Keratinocyte (primary cell): ENCODE results near the gene RPL13A. TPM values are rescaled to one million over a fixed set of nuclear protein-coding genes. Genes with fewer than 3 reads are reported as not detected.

ENCODE experiments used
- DNase-seq: peaks from one replicate; pipeline ENCODE4 v3.0.0-alpha.2; 2011; ENCODE audit warnings: low read depth, missing footprints, low spot score
- FAIRE-seq: peaks from 2 replicates; lab custom pipeline; 2011; peaks lifted over from hg19 to GRCh38; lab: Jason Lieb, UNC
- H2AFZ ChIP-seq: 2 replicates; pipeline ENCODE4 v1.6.0; 2012; ENCODE audit warnings: low read length, control low read depth, inconsistent platforms; ENCODE audit not compliant: control insufficient read depth
- H3K27ac ChIP-seq: 2 replicates; pipeline ENCODE4 v1.5.1; 2011; ENCODE audit warnings: low read length; ENCODE audit not compliant: control insufficient read depth, insufficient read depth
- H3K27me3 ChIP-seq: 3 replicates; pipeline ENCODE4 v1.6.0; 2011; ENCODE audit warnings: low read length; ENCODE audit not compliant: control insufficient read depth, insufficient read depth; ENCODE audit errors: extremely low read depth
- H3K36me3 ChIP-seq, 2 experiments: 2 replicates in 1 of 2; 3 replicates in 1 of 2; pipeline ENCODE4 v1.5.1; 2011; ENCODE audit warnings: low read length in 2 of 2, mild to moderate bottlenecking in 1 of 2; ENCODE audit not compliant: control insufficient read depth in 2 of 2, insufficient read depth in 2 of 2; ENCODE audit errors: extremely low read depth in 1 of 2
- H3K4me1 ChIP-seq: 3 replicates; pipeline ENCODE4 v1.5.1; 2011; ENCODE audit warnings: low read length; ENCODE audit not compliant: control insufficient read depth, insufficient read depth; ENCODE audit errors: extremely low read depth
- H3K4me2 ChIP-seq: 3 replicates; pipeline ENCODE4 v1.6.0; 2011; ENCODE audit warnings: low read depth, low read length; ENCODE audit not compliant: control insufficient read depth, insufficient read depth; ENCODE audit errors: extremely low read depth
- H3K4me3 ChIP-seq, 3 experiments: fragments of 200-600 bp in 1 of 3; sonication (generic) in 1 of 3; 2 replicates in 2 of 3; 3 replicates in 1 of 3; pipeline ENCODE4 v1.5.1; 2011 to 2016; ENCODE audit warnings: low read length in 3 of 3, mild to moderate bottlenecking in 3 of 3, control low read depth in 2 of 3, inconsistent platforms in 1 of 3, low read depth in 1 of 3, mixed read lengths in 1 of 3, mixed run types in 1 of 3, moderate library complexity in 1 of 3; ENCODE audit not compliant: control insufficient read depth in 2 of 3, insufficient read depth in 2 of 3; ENCODE audit errors: extremely low read depth in 1 of 3
- H3K79me2 ChIP-seq: 2 replicates; pipeline ENCODE4 v1.6.0; 2012; ENCODE audit warnings: low read length; ENCODE audit not compliant: control insufficient read depth, insufficient read depth
- H3K9ac ChIP-seq: 3 replicates; pipeline ENCODE4 v1.6.0; 2011; ENCODE audit warnings: low read length; ENCODE audit not compliant: control insufficient read depth, insufficient read depth; ENCODE audit errors: extremely low read depth
- H3K9me1 ChIP-seq: 3 replicates; pipeline ENCODE4 v1.6.0; 2011; ENCODE audit warnings: low read length; ENCODE audit not compliant: control insufficient read depth, insufficient read depth; ENCODE audit errors: extremely low read depth
- H3K9me3 ChIP-seq: 2 replicates; pipeline ENCODE4 v1.5.1; 2012; ENCODE audit warnings: low read depth, low read length; ENCODE audit not compliant: control insufficient read depth
- H4K20me1 ChIP-seq: 3 replicates; pipeline ENCODE4 v1.6.0; 2011; ENCODE audit warnings: low read length; ENCODE audit not compliant: control insufficient read depth, insufficient read depth; ENCODE audit errors: extremely low read depth
- CTCF ChIP-seq, 3 experiments: IDR thresholded peaks in 1 of 3; conservative IDR thresholded peaks in 1 of 3; optimal IDR thresholded peaks in 1 of 3; 2 replicates in 2 of 3; 3 replicates in 1 of 3; pipeline versions ENCODE3 to v1.5.1; 2011; ENCODE audit warnings: low read length in 3 of 3, mild to moderate bottlenecking in 3 of 3, moderate library complexity in 2 of 3, control low read depth in 1 of 3, inconsistent platforms in 1 of 3; ENCODE audit not compliant: insufficient read depth in 2 of 3; ENCODE audit errors: extremely low read depth in 1 of 3
- EZH2 ChIP-seq: IDR thresholded peaks from one replicate; pipeline ENCODE4 v1.6.1; 2012; ENCODE audit warnings: inconsistent platforms, mild to moderate bottlenecking, low read length, moderate library complexity
- dilution Hi-C: fragments of 300-500 bp; cut with MboI; formaldehyde crosslinking; loops from one replicate; pipeline ENCODE4 v1.7.0; 2020; ENCODE audit warnings: low sequenced_read_pairs; ENCODE audit not compliant: extremely low pct_ligation_motif_present
- polyA plus RNA-seq, 5 experiments: library from polyadenylated mRNA; depleted of rRNA in 3 of 5; stranded (reverse) in 3 of 5; stranded (forward) in 1 of 5; unstranded in 1 of 5; fragments of >200 nt; gene quantifications; 1 replicate in 1 of 5; 2 replicates in 3 of 5; 3 replicates in 1 of 5; pipeline versions ENCODE4 v1.2.1 to v1.2.3, GENCODE V29; 2011 to 2012; ENCODE audit warnings: missing spikeins in 2 of 5, low read depth in 1 of 5, low replicate concordance in 1 of 5

Gene RPL13A
- polyA plus RNA-seq, 1 donor (not counting 4 experiments of a cell fraction or from before 2014, with no cell fraction given): 3,383 TPM

GRCh38 chr19:49456326-49456725, 31.1 kb upstream of the RPL13A start:
- Histone ChIP-seq H3K9ac (no peak overlapping the region), H3K9me3 (no peaks in the 10 kb centered on the region), H3K4me2 (no peak overlapping the region), H4K20me1 (no peaks in the 10 kb centered on the region), H3K27ac (no peak overlapping the region), H2AFZ (no peak overlapping the region), H3K36me3 (peaks cover 4 to 5% of the 10 kb centered on the region in 2 experiments), H3K4me1 (peaks cover 9% of the 10 kb centered on the region), H3K79me2 (peaks cover 11% of the 10 kb centered on the region), H3K4me3 (no peak overlapping the region), H3K27me3 (no peaks in the 10 kb centered on the region), H3K9me1 (no peaks in the 10 kb centered on the region)
- no peak for FAIRE-seq
- DNase-seq: no peak
- TF ChIP-seq EZH2 (no peak), CTCF (optimal IDR thresholded peaks at IDR 0.05 in 1 of 3, IDR thresholded peaks at IDR 0.05 in 1 of 3, conservative IDR thresholded peaks at IDR 0.05 in 1 of 3; ENCODE audit: extremely low read depth in 1 of 3, insufficient read depth in 2 of 3, low read length in 3 of 3) (no peak)
- dilution Hi-C loops: no loop called here

- TF ChIP-seq CTCF (optimal IDR thresholded peaks at IDR 0.05 in 1 of 3, IDR thresholded peaks at IDR 0.05 in 1 of 3, conservative IDR thresholded peaks at IDR 0.05 in 1 of 3; ENCODE audit: extremely low read depth in 1 of 3, insufficient read depth in 2 of 3, low read length in 3 of 3): no peak
- no peak for TF ChIP-seq EZH2
- Histone ChIP-seq H4K20me1 (no peaks in the 10 kb centered on the region), H3K27ac (no peak overlapping the region), H2AFZ (no peak overlapping the region), H3K79me2 (peaks cover 8% of the 10 kb centered on the region), H3K9me3 (no peaks in the 10 kb centered on the region), H3K4me3 (no peak overlapping the region), H3K27me3 (no peaks in the 10 kb centered on the region), H3K9ac (no peak overlapping the region), H3K4me2 (no peak overlapping the region), H3K36me3 (peaks cover 4 to 5% of the 10 kb centered on the region in 2 experiments), H3K9me1 (no peaks in the 10 kb centered on the region), H3K4me1 (peaks cover 9% of the 10 kb centered on the region)
- no peak for DNase-seq
- dilution Hi-C loops: no loop called here
- no peak for FAIRE-seq
These were observed 28.9 kb upstream of the RPL13A start for GRCh38 chr19:49458567-49458903.
